Testis (tissue), 3 donors: Measurements from ENCODE around the gene CDH13. TPM values are rescaled to one million over a fixed set of nuclear protein-coding genes. Genes with fewer than 3 reads are reported as not detected.

ENCODE experiments used
- DNase-seq: peaks from one replicate; pipeline ENCODE4 v3.0.0-alpha.2; 2019
- H3K27ac ChIP-seq, 2 donors: fragments of 200-600 bp; sonication (generic); one replicate each; pipeline ENCODE4 v1.5.1; 2019
- H3K27me3 ChIP-seq: fragments of 200-600 bp; sonication (generic); one replicate; pipeline ENCODE4 v1.5.1; 2019
- H3K36me3 ChIP-seq: fragments of 200-600 bp; sonication (generic); one replicate; pipeline ENCODE4 v1.5.1; 2017; ENCODE audit warnings: low read depth; ENCODE audit errors: missing control alignments
- H3K4me1 ChIP-seq: fragments of 200-600 bp; sonication (generic); one replicate; pipeline ENCODE4 v1.5.1; 2019
- H3K4me3 ChIP-seq, 2 donors: fragments of 200-600 bp; sonication (generic); one replicate each; pipeline ENCODE4 v1.5.1; 2017 to 2019
- H3K9me3 ChIP-seq: fragments of 200-600 bp; sonication (generic); one replicate; pipeline ENCODE4 v1.5.1; 2017
- POLR2A ChIP-seq: fragments of 450-650 bp; IDR thresholded peaks from one replicate; pipeline ENCODE4 v1.6.1; 2017; ENCODE audit warnings: antibody characterized with exemption, mild to moderate bottlenecking, moderate library complexity
- WGBS, 2 donors: methylation state at CpG; one replicate each; pipeline ENCODE4 v1.1.5; 2018; 5-methylcytosine and 5-hydroxymethylcytosine counted together
- intact Hi-C: fragments of 100-400 bp; cut with DNase I; formaldehyde crosslinking; loops from one replicate; pipeline ENCODE4 v1.15.1; 2023; ENCODE audit warnings: low total_unique reads
- polyA plus RNA-seq: library from polyadenylated mRNA; stranded (reverse); fragments of 350-450 nt; fragmentation: Illumina TruSeq; extraction: RNeasy Lipid Tissue Mini Kit (QIAGEN cat#74804); gene quantifications from one replicate; pipeline ENCODE4 v1.2.3, GENCODE V29; 2014; ENCODE audit warnings: low read depth, low replicate concordance; ENCODE audit not compliant: insufficient read depth
- total RNA-seq, 2 donors: library from RNA; depleted of rRNA; stranded (reverse); fragments of >200 nt; gene quantifications; one replicate each; pipeline ENCODE4 v1.2.3, GENCODE V29; 2016
- TF ChIP-seq, protein P1 (sequence below), 3 experiments: fragments of 450-650 bp in 2 of 3; fragments of 200-600 bp in 1 of 3; sonication (generic) in 1 of 3; IDR thresholded peaks; one replicate each; pipeline ENCODE4 v1.5.1; 2016 to 2019; ENCODE audit warnings: antibody characterized with exemption in 3 of 3, mild to moderate bottlenecking in 2 of 3, moderate library complexity in 1 of 3

The CDH13 gene
- total and polyA plus RNA-seq, 3 donors from 2014 or later, result 1.2 to 11.1 (median 2.0) TPM

DNA sequence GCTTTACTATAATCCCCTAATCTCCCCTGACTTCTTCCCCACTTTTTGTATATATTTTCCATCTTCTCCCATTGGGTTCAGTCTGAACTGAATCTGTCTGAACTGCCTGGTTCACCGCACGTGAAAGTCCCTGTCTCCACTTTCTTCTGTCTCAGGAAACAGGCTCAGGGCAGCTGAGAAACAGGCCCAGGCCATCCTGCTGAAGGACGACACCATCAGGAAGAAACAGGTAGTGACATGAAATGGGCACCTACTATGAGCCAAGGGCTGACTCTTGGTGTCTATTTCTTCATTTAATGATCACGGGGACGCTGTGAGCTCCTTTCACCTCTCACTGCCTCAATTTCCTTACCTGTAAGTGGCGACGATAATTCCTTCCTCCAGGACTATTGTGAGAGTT is 1090.5 kb downstream of the CDH13 start:
- Histone ChIP-seq H3K4me3 (no peak overlapping the region), H3K36me3 (no peaks in the 10 kb centered on the region), H3K27ac (no peak overlapping the region), H3K4me1 (no peaks in the 10 kb centered on the region), H3K9me3 (no peaks in the 10 kb centered on the region), H3K27me3 (no peaks in the 10 kb centered on the region)
- 82% methylated on average over 7 of the region's 7 CpGs for WGBS, 2 donors
- intact Hi-C loops, result no loop called here
- TF ChIP-seq, protein P1, sequence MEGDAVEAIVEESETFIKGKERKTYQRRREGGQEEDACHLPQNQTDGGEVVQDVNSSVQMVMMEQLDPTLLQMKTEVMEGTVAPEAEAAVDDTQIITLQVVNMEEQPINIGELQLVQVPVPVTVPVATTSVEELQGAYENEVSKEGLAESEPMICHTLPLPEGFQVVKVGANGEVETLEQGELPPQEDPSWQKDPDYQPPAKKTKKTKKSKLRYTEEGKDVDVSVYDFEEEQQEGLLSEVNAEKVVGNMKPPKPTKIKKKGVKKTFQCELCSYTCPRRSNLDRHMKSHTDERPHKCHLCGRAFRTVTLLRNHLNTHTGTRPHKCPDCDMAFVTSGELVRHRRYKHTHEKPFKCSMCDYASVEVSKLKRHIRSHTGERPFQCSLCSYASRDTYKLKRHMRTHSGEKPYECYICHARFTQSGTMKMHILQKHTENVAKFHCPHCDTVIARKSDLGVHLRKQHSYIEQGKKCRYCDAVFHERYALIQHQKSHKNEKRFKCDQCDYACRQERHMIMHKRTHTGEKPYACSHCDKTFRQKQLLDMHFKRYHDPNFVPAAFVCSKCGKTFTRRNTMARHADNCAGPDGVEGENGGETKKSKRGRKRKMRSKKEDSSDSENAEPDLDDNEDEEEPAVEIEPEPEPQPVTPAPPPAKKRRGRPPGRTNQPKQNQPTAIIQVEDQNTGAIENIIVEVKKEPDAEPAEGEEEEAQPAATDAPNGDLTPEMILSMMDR (IDR thresholded peaks at IDR 0.05), result no peak
- no peak for TF ChIP-seq POLR2A
- no peak for DNase-seq

DNA sequence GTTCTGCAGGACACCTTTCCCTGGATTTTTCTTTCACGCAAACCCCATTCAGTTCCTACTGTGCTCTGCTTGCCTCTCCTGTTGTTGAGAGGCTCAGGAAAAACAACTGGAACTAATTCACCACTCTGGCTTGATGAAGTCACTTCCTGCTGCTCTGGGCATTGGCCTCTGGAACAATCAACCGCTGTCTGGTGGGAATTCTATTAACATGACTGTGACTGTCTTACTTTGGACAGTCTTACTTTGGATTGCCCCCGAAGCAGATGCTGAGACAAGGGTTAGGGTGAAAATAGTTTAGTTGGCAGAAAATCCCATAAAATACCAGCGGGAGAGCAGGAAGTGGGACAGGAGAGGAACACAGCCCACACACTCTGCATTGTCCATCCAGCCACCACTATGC is 1091.0 kb downstream of the CDH13 start:
- no peaks in the 10 kb centered on the region for H3K9me3 ChIP-seq
- intact Hi-C loops, result no loop called here
- no peak overlapping the region for H3K4me3 ChIP-seq
- no peaks in the 10 kb centered on the region for H3K27me3 ChIP-seq
- TF ChIP-seq, protein P1 (IDR thresholded peaks at IDR 0.05), result no peak
- TF ChIP-seq POLR2A, result no peak
- DNase-seq, result no peak
- WGBS, 2 donors, result 82 to 83% methylated on average over 4 of the region's 4 CpGs
- H3K36me3 ChIP-seq, result no peaks in the 10 kb centered on the region
- no peaks in the 10 kb centered on the region for H3K4me1 ChIP-seq
- no peak overlapping the region for H3K27ac ChIP-seq

DNA sequence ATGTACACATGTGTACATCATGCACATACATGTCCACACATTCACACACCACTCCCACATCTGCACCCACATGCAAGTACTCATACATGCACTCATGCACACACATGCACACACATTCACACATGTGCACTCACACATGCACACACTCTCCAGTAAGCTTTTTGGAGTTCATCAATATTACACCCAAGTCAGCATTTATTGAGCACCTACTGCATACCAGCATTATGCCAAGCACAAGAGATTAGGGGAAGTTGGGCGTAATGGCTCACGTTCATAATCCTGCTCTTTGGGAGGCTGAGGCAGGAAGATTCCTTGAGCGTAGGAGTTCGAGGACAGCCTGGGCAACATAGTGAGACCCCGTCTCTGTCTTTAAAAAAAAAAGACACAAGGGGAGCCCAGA is 1093.4 kb downstream of the CDH13 start:
- DNase-seq, result no peak
- no peak overlapping the region for H3K27ac ChIP-seq
- H3K4me1 ChIP-seq, result no peaks in the 10 kb centered on the region
- TF ChIP-seq POLR2A, result no peak
- TF ChIP-seq, protein P1 (IDR thresholded peaks at IDR 0.05), result no peak
- H3K4me3 ChIP-seq, result no peak overlapping the region
- intact Hi-C loops, result no loop called here
- no peaks in the 10 kb centered on the region for H3K36me3 ChIP-seq
- no peaks in the 10 kb centered on the region for H3K9me3 ChIP-seq
- no peaks in the 10 kb centered on the region for H3K27me3 ChIP-seq
- 91 to 95% methylated on average over 5 of the region's 5 CpGs for WGBS, 2 donors

DNA sequence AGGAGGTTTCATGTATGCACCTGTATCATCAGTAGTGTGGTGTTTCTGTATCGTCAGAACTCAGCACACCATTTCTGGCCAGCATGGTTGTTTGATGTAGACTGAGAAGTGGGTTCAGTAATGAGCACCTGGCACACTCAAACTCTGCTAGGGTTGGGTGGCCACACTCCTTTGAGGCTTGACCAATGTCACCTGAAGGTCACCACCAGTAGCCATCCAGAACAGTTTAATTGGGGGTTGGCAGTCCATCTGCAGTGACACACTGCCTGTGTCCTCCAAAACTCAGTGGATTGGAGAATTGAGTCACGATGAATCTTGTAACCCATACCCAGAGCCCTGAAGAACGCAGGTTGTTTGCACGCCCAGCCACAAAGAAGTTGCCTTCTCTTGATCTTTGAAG is 1094.2 kb downstream of the CDH13 start:
- Histone ChIP-seq H3K27ac (no peak overlapping the region), H3K4me3 (no peak overlapping the region), H3K27me3 (no peaks in the 10 kb centered on the region), H3K36me3 (no peaks in the 10 kb centered on the region), H3K4me1 (no peaks in the 10 kb centered on the region), H3K9me3 (no peaks in the 10 kb centered on the region)
- intact Hi-C loops, result no loop called here
- TF ChIP-seq, protein P1 (IDR thresholded peaks at IDR 0.05), result no peak
- TF ChIP-seq POLR2A, result no peak
- no peak for DNase-seq
- 67 to 89% methylated on average over 4 of the region's 4 CpGs for WGBS, 2 donors

DNA sequence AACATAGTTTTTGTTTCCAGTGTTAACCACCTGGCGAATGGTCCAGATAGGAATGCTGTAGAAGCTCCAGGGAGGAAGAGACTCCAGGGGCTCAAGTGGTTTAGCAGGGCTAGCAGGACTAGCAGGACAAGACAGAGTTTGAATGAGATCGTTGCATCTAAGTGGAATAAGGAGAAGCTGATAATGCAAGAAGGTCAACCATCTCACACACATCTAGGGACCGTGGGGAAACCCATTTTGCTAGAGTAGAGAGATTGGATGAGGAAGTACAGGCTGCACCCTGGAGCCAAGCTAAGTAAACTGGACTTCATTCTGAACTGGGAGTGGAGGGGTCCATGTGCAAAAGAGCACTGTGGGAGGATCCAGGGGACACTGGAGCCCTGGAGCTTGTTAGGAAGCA is 1094.9 kb downstream of the CDH13 start:
- no peak overlapping the region for H3K4me3 ChIP-seq
- no peaks in the 10 kb centered on the region for H3K36me3 ChIP-seq
- DNase-seq, result no peak
- no peaks in the 10 kb centered on the region for H3K27me3 ChIP-seq
- intact Hi-C loops, result no loop called here
- H3K4me1 ChIP-seq, result no peaks in the 10 kb centered on the region
- no peak overlapping the region for H3K27ac ChIP-seq
- H3K9me3 ChIP-seq, result no peaks in the 10 kb centered on the region
- 82 to 92% methylated on average over 3 of the region's 3 CpGs for WGBS, 2 donors
- TF ChIP-seq POLR2A, result no peak
- TF ChIP-seq, protein P1 (IDR thresholded peaks at IDR 0.05), result no peak
